DMS79 (cell line): Measurements from ENCODE around the gene SMPDL3B.
"Not testable (repeated sequence)": the region's sequence is repeated elsewhere in the genome, so short reads cannot be mapped to it uniquely, and the experiment has no call there.

Source experiments
- DNase-seq: peaks from one replicate; lab custom pipeline; 2025; lab: John Stamatoyannopoulos, UW

Gene SMPDL3B

DNA sequence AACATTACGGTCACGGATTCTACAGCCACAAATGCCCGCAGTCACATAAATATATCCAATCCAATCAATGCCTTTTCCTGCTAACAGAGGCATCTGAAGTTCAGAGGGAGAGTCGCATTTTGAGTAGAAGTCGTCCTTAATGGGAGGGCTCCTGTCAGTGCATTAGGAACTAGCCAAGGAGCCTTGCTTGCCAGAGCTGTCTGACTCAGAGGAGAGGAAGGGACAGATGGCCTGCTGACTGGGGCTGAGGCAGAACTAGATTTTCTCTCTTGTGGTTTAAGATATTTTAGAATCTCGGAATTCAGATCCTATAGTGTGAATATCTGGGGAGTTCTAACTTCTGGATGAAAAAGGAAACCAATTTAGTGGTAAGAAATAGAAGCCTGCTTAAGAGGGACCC, 35.6 kb downstream of the SMPDL3B start:
- DNase-seq = no peak

DNA sequence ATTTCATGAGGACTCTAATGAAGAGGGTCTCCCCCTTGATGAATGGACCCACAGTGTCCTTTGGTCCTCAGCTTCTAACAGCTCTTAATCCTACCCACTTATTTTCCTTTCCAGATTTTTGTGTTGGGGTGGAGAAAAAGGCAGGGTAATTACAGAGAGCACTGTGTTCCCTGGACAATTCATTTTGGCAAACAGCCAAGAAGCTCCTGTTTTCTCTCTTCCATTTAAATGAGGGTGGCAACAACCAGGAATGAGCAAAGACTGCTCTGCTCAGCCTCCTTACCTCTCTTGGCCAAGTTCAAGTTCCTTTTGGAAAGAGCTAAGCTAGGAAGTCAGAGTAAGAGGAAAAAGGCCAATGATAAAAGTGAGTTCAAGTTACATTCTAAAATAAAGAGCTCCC, 36.9 kb downstream of the SMPDL3B start:
- DNase-seq = no peak

DNA sequence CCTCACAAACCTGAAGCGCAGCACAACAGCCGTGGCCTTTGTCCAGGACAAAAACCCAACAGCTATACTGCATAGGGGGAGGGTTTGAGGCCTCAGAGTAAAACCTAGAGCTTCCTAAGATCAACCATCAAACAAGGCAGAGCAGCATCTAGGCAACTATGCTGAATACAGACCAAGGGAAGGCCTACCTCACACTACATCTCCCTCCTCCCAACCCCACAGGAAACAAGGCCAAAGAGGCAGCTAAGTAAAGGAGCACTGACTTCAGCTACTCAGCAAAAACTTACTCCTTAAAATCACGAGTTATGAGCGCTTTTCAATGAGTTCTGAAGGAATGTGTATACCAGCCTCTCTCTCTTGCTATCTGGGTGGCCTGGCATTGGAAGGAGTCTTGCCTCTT, 37.3 kb downstream of the SMPDL3B start:
- DNase-seq = no peak

DNA sequence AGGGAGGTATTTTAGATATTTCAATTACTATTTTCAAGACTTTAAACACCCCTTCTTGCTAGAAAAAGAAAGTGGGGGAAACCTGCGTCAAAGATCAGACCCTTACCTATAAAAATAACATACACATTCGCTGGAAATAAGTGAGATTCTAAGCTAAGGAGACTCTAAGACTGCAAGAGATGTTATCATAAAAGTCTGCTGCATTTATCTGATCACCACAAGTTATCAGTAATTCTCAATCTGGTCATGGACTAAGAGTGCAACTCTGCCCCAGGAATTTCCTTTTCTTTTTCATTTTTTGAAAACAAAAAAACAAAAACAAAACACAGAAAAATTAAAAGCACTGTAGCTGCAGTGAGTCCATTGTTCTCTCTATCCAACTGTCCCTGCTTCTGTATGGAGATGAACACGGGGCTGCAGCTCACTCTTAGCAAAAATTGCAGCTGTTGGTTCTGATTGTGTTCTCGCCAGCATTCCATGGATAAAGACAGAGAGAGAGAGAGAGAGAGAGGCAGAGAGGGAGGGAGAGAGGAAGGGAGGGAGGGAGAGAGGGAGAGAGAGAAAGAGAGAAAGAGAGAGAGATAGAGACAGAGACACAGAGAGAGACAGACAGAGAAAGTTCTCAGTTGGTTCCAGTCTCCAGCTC, 39.1 kb downstream of the SMPDL3B start:
- no peak for DNase-seq

DNA sequence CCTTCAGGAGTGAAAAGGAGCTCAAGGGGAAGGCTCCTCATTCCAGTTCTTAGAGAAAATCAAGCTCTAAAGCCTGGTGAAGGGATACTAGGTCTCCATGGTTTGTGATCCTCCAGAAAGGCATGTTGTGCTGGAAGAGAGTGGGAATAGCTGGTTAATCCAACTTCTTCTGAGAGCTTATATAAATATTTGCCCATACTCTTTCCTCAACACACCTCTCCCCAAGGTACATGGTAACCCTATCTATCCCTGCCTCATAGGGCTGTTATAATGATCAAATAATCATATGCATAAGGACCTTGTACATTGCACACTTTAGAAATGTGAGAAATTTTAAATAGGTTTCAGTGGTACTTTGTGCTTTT, 39.6 kb downstream of the SMPDL3B start:
- DNase-seq = no peak

DNA sequence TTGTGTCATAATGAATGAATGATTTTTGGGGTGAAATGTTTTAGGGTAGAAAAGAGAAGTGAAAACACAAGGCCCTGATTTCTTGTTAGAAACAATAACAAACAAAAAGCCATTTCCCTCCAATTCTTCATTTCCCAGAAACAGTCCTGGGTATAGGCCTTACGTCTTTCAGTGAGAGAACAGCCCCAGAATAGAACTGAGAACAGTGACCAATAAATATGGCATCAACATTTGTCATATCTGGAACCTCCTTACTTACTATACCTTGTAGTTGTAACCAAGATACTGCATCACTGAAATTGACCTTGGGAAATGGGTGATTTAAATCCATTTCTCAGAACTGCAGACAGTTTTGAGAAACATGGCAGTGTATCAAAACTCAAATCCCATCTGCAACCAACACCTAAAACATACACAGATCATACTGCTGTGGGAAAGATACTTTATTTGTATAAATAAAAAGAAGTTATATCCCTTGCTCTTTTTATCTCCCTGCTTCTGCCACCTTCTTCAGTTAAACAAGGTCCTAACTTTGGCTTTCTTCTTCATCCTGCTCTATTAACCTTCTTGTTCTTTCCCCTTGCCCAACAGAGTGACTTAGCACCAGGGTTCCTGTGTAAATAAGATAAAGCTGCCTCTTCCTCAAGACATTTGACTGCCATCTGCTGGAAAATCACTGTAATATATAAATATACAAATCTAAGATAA, 44.5 kb downstream of the SMPDL3B start:
- peak; percentile 9 for DNase-seq

DNA sequence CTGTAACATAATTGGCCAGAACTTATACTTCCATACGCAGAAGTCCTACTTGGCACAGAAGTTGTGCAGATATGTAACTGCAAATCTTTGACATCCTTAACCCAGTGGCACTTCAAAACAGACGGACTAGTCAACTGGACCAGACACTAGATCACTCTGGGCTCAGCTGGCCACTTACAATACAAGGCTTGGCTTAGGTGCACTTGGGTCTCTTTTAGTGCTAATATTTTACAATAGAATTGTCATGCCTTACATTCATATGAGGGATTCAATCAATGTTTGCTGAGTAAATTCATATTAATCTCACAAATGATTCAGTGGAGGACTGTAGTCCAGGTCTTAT, 45.0 kb downstream of the SMPDL3B start:
- DNase-seq = no peak

DNA sequence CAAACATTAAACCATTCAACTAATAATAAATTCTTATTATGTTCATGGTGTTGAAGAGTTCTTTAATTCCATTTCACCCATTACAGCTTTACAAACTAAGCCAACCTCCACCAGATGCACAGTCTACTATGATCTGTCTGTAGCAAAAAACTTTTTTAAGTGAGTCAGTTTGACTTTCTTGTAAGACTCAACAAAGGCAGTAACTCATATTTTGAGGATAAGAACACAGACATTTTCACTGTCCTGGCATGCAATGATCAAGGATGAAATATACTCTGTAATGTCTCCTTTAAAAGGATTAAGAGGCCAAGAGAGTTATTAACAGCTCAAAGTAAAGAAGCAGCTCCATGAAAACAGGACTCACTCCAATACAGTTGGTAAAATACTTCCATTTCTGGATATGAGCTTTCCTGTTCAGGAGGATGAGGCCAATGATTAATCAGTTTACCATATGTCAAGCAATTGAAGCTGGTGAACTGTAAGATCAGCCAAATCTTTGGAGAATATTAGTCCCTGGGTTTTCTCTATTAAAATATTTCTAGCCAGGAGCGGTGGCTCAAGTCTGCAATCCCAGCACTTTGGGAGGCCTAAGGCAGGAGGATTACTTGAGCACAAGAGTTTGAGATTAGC, 45.5 kb downstream of the SMPDL3B start:
- no peak for DNase-seq

DNA sequence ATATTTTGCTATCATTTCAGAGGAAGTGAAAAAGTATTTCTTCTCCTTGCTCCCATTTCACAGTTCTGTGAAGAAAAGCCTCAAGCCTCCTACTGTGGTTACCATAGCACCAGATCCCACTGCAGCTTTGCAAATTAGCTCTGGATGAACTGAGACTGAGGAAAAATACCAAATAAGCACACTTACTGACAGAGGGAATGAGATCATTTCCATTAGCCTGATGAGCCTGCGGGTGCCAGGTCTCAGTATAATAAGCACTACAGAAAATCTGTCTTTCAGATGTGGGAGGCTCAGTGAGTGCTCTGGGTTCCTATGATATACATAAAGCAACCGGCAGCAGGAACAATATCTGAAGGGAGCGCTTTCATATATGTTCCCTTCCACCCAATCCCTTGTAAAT, 46.3 kb downstream of the SMPDL3B start:
- no peak for DNase-seq

DNA sequence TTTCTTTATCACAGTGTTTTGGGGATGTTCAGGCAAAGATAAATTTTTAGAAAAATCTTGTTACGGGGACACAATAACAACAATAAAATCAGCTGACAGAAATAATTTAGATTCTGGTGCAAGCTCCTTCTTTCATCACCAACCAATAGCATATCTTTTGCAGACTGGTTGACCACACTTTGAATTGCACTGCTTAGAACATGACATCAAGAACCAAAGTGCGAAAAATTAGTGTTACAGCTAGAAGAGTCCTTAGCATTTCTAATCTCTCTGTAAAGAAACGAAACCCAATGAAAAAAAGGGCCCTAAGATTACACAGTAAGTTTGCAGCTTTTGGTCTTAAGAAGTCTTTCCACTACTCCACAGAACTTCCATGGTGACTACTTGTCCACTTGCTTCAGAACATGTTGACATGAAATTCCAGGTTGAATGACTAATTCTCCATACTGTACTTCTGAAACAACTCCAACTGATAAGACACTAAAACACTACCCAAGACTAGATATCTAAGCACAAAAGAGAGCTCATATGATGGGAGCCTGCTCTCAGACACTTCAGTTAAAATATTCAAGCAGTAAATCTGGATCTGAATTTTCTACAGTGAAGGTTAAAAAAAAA, 56.2 kb downstream of the SMPDL3B start:
- DNase-seq = no peak

DNA sequence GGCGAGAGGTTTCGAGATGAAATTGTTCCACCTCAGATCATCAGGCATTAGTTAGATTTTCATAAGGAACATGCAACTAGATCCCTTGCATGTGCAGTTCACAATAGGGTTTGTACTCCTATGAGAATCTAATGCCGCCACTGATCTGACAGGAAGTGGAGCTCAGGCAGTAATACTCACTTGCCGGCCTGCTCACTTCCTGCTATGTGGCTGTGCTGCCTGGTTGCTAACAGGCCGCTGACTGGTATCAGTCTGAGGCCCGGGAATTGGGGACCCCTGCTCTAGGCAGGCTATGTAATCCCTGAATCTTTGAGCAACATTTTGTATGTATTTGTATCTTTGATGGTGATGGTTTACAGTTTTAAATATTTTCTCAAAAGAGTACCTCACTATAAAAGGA, 57.5 kb downstream of the SMPDL3B start:
- no peak for DNase-seq

DNA sequence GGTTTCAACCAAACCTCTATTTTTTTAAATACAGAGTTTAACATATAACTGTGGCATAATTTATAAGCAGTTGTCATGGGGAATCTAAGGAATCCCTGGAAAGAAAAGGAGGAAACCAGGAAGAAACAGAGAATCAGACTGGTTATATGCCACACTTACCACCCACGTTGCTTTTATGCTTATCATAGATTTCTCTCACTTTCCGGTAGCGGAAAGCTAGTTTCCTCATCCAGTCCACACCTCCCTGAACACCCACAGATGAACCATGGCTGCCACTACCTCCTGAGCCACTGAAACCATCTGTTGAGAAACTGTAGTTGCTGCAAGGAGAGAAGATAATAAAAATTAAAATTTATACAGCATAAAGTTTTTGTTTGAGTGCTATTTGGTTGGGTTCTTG, 58.4 kb downstream of the SMPDL3B start:
- no peak for DNase-seq

DNA sequence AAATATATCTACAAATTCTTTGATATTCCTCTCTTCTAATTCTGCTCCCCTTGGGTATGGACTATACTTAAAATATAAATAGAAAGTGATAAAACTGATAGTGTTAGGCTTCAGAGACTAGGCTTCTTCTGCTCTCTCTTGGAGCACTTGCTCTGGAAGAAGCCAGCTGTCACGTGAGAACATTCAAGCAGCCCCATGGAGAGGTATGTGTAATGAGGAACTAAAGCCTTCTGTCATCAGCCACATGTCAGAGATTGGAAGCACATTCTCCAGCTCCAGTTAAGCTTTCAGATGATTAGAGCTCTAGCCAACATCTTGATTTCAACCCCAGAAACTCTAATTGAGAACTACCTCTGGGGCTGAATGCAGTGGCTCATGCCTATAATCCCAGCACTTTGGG, 59.3 kb downstream of the SMPDL3B start:
- no peak for DNase-seq

DNA sequence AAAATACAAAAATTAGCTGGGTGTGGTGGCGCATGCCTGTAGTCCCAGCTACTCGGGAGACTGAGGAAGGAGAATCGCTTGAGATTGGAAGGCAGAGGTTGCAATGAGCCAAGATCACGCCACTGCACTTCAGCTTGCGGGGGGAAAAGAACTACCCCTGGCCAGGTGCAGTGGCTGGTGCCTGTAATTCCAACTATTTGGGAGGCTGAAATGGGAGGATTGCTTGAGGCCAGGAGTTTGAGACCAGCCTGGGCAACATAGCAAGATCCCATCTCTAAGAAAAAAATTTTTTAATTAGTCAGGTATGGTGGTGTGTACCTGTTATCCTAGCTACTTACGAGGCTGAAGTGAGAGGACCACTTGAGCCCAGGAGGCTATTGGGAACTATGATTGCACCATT, 59.7 kb downstream of the SMPDL3B start:
- DNase-seq = not testable (repeated sequence)

DNA sequence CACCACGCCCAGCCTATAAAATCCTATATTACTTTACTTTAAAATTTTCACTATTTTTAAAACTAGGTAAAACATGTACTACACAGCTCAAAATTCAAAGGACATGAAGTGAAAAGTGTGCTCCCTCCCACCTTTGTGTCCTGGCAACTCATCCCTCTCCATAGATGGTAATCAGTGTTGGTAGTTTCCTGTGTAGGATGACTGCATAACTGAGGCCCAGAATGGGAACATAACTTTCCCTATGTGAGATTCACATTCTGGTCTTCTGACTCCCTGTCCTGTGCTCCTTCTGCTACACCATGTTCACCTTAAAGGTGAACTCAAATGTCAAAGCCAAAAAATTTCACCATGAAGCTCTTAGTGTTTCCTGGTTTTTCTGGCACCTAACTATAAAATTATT, 64.3 kb downstream of the SMPDL3B start:
- DNase-seq = no peak

DNA sequence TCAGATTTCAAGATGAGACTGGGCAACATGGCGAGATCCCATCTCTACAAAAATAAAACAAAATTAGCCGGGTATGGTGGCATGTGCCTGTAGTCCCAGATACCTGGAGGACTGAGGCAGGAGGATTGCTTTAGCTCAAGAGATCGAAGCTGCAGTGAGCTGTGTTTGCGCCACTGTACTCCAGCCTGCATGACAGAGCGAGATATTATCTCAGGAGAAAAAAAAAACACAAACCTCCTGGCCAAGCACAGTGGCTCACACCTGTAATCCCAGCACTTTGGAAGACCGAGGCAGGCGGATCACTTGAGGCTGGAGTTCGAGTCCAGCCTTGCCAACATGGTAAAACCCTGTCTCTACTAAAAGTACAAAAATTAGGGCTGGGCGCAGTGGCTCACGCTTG, 67.8 kb downstream of the SMPDL3B start:
- no peak for DNase-seq

DNA sequence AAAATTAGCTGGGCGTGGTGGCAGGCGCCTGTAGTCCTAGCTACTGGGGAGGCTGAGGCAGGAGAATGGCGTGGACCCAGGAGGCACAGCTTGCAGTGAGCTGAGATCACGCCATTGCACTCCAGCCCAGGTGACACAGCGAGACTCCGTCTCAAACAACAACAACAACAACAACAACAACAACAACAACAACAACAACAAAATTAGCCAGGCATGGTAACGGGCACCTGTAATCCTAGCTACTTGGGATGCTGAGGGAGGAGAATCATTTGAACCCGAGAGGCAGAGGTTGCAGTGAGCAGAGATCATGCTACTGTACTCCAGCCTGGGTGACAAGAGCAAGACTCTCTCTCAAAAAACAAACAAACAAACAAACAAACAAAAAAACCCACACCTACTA, 68.3 kb downstream of the SMPDL3B start:
- DNase-seq = not testable (repeated sequence)
